Activated effector memory CD4-positive, alpha-beta T cell treated with anti-CD3 and anti-CD28 coated beads, Interleukin-2, amount 50 U/mL, for 16 hours (primary cell): Measurements from ENCODE around the gene MMP28.

Experiments
- DNase-seq: peaks from one replicate; pipeline ENCODE4 v3.0.0-alpha.2; 2020

MMP28 gene, protein sequence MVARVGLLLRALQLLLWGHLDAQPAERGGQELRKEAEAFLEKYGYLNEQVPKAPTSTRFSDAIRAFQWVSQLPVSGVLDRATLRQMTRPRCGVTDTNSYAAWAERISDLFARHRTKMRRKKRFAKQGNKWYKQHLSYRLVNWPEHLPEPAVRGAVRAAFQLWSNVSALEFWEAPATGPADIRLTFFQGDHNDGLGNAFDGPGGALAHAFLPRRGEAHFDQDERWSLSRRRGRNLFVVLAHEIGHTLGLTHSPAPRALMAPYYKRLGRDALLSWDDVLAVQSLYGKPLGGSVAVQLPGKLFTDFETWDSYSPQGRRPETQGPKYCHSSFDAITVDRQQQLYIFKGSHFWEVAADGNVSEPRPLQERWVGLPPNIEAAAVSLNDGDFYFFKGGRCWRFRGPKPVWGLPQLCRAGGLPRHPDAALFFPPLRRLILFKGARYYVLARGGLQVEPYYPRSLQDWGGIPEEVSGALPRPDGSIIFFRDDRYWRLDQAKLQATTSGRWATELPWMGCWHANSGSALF

DNA sequence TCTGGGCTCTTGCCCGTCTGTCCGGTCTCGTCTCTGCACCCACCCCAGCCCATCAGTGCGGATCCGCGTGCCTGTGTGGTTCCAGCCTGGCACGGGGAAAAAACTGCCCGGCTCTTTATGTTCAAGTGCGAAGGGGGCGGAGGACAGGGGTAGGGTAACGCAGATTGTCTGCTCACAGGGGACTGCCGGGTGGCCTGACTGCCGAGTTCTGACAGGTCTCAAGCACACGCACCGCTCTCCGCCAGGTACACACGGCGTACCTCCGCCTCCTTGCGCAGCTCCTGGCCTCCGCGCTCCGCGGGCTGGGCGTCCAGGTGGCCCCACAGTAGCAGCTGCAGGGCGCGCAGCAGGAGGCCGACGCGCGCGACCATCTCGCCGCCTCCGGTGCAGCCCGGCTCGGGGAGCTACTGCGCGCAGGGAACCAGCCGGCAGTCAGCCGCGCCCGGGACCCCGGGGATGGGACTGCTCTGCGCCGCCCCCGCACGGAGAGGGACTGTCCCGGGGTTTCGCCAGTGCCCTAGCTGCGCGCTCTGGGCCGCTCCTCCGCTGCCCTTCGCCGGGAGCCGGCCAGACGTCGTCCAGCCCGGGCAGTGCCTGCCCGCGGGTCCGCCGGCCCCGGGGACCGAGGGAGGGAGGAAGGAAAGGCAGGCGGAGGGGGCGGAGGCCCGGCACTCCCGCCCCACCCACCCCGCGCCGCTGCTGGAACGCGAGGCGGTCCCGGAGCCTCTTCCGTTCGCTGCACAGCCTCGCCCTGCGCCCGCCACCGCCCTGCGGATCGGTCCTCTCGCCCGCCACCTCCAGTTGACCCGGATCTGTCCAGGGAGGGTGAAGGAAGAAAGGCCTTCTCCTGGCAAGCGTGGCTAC is at the start of gene MMP28:
TSS of gene MMP28 (minus strand) at position 635 of the 864 bp plus-strand sequence. CDS start at position 371, 264 bp downstream.
- DNase-seq: peak; percentile 74

DNA sequence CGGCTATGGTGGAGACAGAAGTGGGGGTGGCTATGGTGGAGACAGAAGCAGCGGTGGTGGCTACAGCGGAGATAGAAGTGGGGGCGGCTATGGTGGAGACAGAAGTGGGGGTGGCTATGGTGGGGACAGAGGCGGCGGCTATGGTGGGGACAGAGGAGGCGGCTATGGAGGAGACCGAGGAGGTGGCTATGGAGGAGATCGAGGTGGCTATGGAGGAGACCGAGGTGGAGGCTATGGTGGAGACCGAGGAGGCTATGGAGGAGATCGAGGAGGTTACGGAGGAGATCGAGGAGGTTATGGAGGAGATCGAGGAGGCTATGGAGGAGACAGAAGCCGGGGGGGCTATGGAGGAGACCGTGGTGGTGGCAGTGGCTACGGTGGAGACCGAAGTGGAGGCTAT is 49.1 kb upstream of the MMP28 start:
- DNase-seq: no peak

DNA sequence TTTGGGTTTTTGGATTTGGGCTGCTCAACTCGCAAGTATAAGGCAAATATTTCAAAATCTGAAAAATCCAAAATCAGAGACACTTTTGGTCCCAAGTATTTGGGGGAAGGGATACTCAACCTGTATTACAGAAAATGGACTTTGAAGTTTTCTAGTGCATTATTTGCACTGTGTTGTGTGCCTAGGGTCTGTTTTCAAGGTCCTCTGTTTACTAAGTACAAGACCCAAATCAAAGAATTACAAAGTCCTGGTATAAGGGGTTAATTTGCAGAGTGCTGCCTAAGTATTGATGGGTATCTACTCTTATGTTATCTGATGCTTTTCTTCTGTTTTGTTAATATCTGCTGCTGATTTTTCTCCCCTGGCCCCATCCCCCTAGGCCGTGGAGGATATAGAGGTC is 48.3 kb upstream of the MMP28 start:
- no peak for DNase-seq

DNA sequence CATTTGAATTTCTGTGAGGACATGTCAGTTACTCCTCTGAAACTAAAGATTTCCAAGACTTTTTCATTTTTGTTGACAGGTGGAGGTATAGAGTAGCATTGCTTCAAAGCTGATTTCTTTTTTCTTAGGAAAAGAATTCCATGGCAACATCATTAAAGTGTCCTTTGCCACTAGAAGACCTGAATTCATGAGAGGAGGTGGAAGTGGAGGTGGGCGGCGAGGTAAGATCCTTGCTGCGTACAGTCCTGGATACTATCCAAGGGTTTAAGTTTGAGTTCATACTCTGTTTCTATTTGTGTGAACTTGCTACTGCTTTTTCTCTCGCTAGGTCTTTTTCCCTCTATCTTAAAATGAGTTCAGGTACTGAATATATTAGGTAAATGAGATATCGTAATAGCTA is 46.8 kb upstream of the MMP28 start:
- no peak for DNase-seq

DNA sequence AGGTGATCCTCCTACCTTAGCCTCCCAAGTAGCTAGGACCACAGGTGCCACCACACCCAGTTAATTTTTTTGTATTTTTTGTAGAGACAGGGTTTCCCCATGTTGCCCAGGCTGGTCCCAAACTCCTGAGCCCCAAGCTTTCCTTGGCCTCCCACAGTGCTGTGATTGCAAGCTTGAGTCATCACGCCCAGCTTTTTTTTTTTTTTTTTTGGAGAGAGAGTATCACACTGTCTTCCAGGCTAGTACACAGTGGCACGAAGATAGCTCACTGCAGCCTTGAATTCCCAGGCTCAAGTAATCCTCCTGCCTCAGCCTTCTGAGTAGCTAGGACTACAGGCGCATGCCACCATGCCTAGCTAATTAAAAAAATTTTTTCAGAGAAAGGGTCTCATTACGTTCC is 46.1 kb upstream of the MMP28 start:
- DNase-seq: no peak

DNA sequence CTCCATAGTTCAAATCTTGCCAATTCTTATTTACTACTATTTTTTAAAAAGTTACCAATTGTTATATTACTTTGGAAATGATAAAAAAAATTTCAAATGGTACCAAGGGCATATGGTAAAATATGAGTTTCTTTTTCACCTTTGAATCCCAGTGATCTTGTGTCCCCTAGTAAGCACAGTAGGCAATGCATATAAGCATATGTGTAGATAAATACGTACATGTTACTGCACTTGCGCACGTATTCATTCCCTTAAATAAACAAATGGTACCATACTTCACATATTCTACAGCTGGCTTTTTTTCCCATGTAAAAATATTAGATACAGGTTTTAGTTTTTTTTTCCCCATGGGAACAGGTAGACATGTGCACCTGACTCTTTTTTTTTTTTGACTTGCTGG is 45.7 kb upstream of the MMP28 start:
- DNase-seq: no peak

DNA sequence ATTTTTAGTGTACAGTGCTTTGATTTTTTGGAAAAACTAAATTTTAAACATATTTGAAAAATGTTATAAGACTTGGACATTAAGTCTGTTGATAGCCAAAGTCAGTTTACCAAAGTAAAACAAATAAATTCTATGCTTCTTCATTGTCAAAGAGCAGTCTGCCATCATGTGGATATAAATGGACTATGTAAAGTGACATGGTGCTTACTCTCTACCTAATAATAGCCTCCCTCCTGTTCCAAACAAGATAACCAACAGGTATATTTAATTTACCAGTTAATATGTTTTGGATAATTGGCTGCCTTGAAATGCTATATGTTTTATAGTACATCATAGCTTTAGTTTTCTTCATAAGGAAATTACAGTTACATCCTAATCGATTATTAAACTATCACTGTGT is 29.8 kb upstream of the MMP28 start:
- no peak for DNase-seq

DNA sequence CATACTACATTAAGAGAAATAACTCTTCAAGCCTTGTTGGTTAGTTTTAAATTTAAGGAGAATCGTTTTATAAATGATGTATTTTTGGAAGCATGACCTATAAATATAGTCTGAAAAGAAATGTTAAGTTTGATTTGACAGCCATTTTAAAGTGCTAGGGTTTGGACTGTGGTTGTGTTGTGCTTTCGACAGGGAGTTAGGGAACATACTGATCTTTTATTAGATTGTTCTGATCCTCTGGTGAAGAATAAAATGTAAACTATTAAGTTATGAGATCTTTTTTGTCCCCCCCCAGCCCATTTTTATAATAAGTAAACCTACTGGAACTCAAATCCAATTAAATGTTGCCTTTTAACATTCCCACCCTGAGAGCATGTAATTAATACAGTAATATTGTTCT is 25.9 kb upstream of the MMP28 start:
- DNase-seq: no peak

DNA sequence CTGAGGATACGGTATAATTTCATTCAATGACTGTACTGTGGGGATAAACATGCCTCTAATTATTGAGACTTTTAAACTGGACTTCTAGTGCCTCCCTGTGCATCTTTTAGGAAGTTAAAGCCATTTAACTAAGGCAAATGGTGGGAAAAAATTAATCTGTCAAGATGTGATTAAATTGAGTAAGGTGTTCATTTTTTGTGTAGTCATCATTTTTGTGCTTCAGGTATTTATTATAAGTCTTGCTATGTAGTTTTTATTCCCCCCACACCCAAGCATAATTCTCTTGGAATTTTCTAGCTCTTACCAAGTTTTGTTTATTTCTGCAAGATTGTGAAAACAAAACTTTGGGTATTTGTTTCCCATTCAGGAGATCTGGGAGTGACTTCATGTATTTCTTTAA is 24.0 kb upstream of the MMP28 start:
- DNase-seq: no peak

DNA sequence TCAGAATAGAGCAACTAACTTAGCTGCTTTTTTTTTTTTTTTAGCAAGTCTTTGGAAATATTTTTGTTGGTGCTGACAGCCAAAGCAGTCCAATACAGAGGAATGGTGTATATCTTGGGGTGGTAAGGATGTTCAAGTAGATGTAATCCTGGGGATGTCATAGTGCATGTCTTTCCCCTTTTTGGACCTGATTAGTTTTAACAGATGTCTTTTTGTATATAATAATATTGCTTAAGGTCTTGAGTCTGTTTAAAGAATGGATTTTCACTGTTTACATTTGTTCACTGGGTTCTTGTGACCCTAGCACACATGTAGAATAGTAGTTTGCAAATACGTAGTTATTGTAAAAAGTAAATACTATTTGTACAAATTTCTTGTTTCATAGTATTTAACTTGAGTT is 21.8 kb upstream of the MMP28 start:
- DNase-seq: no peak

DNA sequence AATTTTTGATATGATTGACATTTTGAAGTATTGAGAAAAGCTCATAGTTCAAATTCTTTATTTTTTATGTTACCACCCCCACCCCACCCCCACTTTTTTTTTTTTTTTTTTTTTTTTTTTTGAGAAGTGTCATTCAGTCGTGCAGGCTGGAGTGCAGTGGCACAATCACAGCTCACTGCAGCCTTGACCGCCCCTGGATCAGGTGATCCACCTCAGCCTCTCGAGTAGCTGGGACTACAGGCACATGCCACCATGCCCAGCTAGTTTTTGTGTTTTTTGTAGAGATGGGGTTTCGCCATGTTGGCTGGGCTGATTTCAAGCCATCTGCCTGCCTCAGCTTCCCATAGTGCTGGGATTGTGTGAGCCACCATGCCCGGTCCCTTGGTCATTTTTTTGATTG is 21.3 kb upstream of the MMP28 start:
- DNase-seq: no peak

DNA sequence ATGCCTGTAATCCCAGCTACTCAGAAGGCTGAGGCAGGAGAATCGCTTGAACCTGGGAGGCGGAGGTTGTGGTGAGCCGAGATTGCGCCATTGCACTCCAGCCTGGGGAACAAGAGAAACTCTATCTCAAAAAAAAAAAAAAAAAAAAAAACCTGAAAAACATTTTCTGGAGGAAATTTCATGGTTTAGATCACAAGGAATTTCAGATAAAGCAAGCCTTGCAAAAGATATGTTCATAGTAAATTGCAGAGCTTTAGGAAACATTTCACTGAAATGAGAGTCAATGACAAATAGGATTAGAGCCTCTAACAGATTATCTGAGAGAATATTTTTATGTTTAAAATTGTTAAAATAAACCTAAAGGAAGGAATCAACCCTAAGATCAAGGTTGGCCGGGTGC is 17.0 kb upstream of the MMP28 start:
- no peak for DNase-seq

DNA sequence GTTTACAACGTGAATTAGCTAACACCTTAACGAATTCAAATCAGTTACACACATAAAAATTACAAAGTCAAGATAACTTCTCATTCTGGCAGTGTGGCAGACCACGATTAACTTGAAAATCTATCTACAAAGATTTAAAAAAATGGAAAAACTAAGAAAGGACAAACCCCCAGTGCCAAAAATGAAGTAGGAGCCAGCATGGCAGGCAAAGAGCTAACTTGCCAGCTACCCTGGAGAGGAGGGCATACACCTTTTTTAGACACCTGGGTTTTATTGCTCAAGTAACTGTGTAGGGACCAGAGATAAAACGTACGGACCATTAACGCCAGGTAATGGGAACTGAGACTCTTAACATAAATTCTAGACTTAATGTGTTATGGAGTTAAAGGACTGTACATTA is 16.3 kb upstream of the MMP28 start:
- no peak for DNase-seq

DNA sequence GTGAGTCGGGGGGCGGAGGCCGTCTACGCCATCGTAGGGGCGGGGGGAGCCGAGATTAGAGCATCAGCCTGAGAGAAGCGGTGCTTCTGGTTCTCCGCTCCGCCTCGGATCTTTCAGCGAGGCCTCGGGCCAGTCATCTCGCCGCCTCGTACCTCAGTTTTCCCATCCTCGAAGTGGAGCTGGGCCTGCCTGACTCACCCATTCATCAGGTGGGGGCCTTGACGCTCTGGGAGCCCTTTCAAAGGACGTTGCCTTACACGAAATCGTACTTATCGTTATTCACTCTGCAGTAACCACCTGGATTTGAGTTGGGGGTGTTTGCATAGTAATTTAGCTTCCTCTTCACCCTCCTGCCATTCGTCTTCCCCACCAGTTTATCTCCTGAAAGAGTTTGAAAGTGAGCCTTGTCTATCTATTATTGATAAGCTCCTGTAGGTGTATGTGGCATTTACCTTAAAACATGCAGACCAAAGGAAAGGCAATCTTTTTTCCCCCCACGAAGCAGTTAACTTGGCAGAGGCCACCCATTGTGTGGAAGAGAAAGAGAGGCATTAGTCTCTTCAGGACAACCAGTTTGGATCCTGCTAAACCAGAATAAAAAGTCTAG is 14.5 kb upstream of the MMP28 start:
- no peak for DNase-seq

DNA sequence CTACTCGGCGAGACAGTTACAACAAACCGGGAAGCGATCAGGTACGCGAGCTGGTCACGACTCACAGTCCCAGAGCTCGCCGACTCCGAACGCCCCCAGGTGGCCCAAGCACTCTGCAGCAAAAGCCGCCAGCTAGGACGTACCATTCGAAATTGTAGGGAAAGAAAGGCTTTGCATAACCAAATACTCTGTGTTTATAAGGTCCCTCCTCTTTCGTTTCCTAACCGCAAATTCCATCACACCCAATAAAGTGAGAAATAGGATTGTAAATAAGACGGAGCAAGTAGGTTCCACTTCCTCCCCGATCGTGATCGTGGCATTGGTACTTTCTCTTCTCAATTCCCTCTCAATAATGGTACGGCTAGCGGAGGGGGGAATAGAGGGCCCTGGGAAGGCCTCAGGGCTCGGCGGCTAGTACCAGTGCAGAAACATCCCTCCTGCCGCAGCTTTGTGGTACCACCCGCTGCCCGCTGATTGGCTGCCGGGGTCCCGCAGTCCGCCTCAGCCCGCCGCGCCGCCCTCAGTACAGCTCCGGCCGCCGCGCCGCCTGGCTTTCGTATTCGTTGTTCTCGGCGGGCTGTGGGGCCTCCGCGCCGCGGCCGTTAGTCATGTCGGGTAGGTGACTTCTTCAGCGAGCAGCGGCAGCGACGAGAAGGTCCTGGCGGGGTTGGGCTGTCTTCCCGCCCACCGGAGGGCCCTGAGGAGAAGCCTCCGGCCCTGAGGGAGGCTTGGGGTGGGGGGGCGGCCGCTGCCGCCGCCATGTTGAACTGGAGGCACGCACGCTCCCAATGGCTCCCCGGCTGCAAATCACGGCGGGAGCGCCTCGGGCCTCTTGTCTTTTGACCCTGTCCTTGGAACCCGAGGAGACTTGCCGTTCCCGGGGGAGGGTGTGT is 13.8 kb upstream of the MMP28 start, which contains the start of gene TAF15:
TSS of gene TAF15 (plus strand) at position 523 of the 893 bp plus-strand sequence. CDS start at position 609, 86 bp downstream.
- DNase-seq: peak; percentile 99

DNA sequence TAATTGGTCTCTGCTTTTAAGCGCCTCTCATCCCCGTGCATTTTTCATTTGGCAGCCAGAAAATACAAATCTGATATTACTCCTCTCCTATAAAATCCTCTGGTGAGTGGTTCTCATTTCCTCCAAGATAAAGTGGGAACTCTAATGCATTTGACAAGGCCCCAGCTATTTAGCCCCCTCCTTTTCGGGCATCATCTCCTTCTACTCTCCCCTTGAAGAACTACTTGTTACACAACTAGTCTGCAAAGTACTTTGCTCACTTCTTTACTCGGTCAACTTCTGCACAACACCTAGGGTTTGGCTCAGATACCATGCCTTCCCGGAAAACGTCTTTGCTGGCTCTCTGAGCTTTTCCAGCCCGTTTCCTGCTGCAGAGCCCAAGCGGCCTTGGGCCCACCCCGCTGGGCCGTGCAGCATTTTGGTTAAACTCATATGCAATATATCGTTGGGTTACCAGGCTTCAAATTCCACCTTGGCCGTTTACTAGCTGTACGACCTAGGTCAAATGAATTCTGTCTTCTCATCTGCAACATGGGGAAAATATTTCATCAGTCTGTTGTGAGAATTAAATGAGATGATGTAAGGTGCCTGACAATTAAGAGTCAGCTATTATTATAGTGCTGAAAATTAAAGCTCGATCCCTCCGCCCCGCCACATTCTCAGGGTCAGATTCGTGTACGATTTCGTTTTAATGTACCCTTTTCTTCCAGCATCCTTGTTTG is 13.0 kb upstream of the MMP28 start:
- DNase-seq: no peak

DNA sequence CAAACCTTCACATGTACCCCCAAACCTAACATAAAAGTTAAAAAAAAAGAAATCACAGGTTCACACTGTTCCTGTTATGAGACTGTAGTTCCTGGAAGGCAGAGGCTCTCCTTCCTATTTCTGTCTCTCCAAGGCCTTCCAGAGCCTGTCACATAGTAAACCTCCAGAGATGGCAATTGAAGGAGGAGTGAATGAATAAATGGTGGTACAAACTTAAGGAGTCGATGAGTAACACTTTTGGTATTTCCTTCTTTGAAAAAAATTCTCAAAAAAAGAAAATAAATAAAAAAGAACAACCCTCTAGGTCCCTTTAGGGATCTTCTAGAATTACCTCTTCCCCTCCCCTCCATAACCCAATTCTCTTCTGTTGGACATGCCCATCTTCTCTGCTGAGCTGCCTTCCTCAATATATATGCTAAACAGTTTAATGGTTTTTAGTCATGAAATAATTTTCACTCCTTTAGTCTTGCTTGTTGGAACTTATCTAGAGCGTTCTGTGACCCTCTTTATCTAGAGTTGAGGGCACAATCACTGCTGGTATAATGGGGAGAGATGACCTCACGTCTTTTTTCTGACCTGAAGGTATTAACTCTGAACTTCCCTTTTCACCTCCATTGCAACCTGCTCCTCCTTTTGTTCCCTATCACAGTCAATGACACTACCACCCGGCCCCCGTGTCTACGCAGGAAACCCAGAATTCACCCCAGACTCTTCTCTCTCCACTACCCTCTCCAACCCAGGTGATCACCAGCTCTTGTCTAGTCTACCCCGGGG is 12.1 kb upstream of the MMP28 start:
- no peak for DNase-seq

DNA sequence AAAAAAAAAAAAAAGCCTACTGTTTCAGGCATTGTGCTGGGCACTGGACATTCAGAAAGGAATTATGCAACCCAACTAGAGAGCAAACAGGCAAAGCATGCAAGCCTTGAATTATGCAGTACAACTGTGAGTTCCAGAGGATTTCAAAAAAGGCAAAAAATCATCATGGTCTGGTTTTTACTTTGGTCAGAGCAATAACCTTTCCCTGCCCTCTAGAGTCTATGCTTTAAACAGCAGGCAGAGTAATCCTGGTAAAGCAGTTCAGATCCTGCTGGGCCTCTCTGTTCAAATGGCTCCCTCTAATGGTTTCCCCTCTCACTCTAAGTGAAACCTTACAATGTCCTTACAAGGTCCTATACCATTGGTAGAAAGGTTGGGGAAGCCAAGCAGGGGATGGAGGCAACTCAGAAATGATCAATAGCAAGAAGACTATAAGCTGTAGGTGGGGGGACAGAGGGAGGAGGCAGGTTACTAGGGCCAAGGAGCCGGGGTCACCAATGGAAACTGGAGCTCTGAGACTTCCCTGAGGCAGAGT is 9.3 kb upstream of the MMP28 start:
- no peak for DNase-seq

DNA sequence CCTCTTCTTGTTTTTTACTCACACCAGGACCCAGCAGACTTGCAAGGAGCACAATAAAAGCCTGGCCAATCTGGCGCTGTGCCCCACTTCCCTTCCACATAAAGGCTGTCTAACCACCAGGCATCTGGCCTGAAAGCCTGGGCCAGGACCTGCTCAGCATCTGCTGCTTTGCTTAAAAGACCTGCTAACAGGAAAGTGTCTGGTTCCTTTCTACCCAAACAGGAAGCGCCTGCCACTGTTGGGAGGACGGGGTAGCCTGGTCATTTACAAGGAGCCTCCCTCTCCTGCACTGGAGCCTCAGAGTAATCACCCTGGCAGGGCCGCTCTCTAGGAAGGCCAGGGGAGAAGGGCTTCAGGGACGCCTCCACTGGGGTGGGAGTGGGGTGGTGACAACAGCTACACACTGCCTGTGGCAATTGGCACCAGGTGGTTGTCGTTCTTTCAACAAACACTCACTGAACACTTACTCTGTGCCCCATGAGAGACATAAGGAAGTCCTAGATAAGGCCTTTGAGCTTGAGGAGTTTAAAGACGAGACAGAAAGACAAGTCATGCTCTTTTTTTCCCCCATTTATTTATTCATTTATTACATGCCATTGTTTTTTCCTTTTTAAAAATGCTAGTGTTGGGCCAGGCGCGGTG is 6.3 kb upstream of the MMP28 start:
- DNase-seq: no peak

DNA sequence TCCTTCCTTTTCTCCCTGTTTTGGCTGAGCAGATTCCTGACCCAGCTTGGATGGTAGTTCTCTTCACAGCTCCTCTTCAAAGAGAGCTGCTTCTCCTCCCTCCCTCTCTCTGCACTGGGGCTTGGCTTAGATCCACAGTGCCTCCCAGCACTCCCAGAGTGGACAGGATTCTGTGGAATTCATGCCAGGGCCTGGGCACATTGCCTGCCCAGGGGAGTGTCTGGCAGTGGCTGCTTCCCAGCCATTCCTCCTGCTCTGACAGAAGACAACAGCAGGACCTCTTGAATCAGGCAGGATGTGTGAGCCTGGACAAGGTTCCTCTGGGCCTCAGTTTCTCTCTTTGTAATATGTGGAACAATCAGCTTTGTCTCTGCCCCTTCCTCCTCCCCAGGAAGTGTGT is 4.5 kb upstream of the MMP28 start:
- no peak for DNase-seq
